Endodermal cell (in vitro differentiated cells): Measurements from ENCODE around the gene GALNT9. TPM values are rescaled to one million over a fixed set of nuclear protein-coding genes. Genes with fewer than 3 reads are reported as not detected.

Experiments
- DNase-seq: peaks from one replicate; pipeline ENCODE4 v3.0.0-alpha.2; 2017
- H3K27ac ChIP-seq: 2 replicates; pipeline ENCODE4 v1.5.1; 2013; ENCODE audit warnings: mild to moderate bottlenecking, low read depth, low read length, moderate library complexity
- H3K27me3 ChIP-seq: 2 replicates; pipeline ENCODE4 v1.6.1; 2013; ENCODE audit warnings: mild to moderate bottlenecking, low read length, moderate library complexity; ENCODE audit not compliant: insufficient read depth, control insufficient read depth, poor library complexity, severe bottlenecking
- H3K36me3 ChIP-seq: 2 replicates; pipeline ENCODE4 v1.7.0; 2013; ENCODE audit warnings: mild to moderate bottlenecking, low read length, moderate library complexity; ENCODE audit not compliant: control insufficient read depth, insufficient read depth
- H3K4me1 ChIP-seq: one replicate; pipeline ENCODE4 v1.7.0; 2013; ENCODE audit warnings: low read length; ENCODE audit not compliant: control insufficient read depth, insufficient read depth
- H3K4me3 ChIP-seq: 2 replicates; pipeline ENCODE4 v1.5.1; 2013; ENCODE audit warnings: mild to moderate bottlenecking, low read length, moderate library complexity
- H3K9ac ChIP-seq: 2 replicates; pipeline ENCODE4 v1.6.1; 2013; ENCODE audit warnings: mild to moderate bottlenecking, low read length, moderate library complexity; ENCODE audit not compliant: poor library complexity, severe bottlenecking; ENCODE audit errors: extremely low read depth
- H3K9me3 ChIP-seq: 2 replicates; pipeline ENCODE4 v1.6.1; 2013; ENCODE audit warnings: mild to moderate bottlenecking, low read length, moderate library complexity; ENCODE audit not compliant: control insufficient read depth
- H3K27ac Mint-ChIP-seq: 2 replicates; pipeline ENCODE4 v1.8.0; 2020; ENCODE audit warnings: mixed read lengths
- H3K27me3 Mint-ChIP-seq: 2 replicates; pipeline ENCODE4 v1.8.0; 2021; ENCODE audit warnings: mild to moderate bottlenecking, mixed read lengths; ENCODE audit not compliant: insufficient read depth
- H3K36me3 Mint-ChIP-seq: 2 replicates; pipeline ENCODE4 v1.8.0; 2020; ENCODE audit warnings: low read depth, mixed read lengths
- H3K4me1 Mint-ChIP-seq: 2 replicates; pipeline ENCODE4 v1.8.0; 2020; ENCODE audit warnings: mixed read lengths
- H3K4me3 Mint-ChIP-seq: 2 replicates; pipeline ENCODE4 v1.8.0; 2020; ENCODE audit warnings: mild to moderate bottlenecking, moderate library complexity, mixed read lengths
- H3K9me3 Mint-ChIP-seq: 2 replicates; pipeline ENCODE4 v1.8.0; 2020; ENCODE audit warnings: mild to moderate bottlenecking, mixed read lengths
- WGBS, 2 experiments: methylation state at CpG; one replicate each; pipeline versions ENCODE4 v1.1.5 to v1.1.7; 2013; ENCODE audit warnings: missing lambda C conversion rate in 2 of 2, mixed read lengths in 1 of 2; ENCODE audit not compliant: insufficient coverage in 1 of 2, insufficient read length in 1 of 2; 5-methylcytosine and 5-hydroxymethylcytosine counted together
- total RNA-seq, 2 donors: library from RNA; stranded (reverse); fragmentation: NEBNext Ultra II Directional in 1 of 2; extraction: Animal tissue kit (Norgen Biotek cat#: 25700) in 1 of 2; gene quantifications; 2 replicates in 1 of 2; 3 replicates in 1 of 2; pipeline ENCODE4 v1.2.1, GENCODE V29; 2021
- TF ChIP-seq, protein P1 (sequence below): fragments of 200-600 bp; sonication (generic); conservative IDR thresholded peaks from 2 replicates; pipeline ENCODE4 v1.5.0; 2021; ENCODE audit warnings: antibody characterized with exemption, mild to moderate bottlenecking

GALNT9 gene
- total RNA-seq, 2 donors from 2014 or later = 0.13 TPM; not detected in 1

DNA sequence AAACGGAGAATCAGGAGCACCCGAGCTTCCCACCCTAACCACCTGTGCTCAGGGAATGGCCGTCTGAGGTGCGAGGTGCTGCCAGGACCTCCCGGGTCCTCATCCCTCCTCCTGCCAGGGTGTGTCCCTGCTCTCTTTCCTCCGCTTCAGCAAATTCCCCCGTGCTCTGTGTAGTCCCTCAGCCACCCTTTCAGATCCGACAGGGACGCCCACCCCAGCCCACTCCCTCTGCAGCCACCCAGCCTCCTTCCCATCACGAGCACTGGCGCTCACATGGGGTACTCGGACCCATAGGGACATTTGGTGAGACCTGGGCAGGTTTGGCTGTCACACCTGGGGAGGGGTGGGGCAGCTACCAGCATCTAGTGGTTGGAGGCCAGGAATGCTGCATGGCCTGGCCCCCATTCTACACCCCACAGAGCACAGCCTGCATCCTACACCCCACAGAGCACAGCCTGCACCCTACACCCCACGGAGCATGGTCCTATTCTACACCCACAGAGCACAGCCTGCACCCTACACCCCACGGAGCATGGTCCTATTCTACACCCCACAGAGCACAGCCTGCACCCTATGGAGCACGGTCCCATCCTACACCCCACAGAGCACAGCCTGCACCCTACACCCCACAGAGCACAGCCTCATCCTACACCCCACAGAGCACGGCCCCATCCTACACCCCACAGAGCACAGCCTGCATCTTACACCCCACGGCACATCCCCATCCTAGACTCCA is 12.7 kb downstream of the GALNT9 start:
- no peak overlapping the region for H3K27ac ChIP-seq
- no peak overlapping the region for H3K4me3 ChIP-seq
- no peaks in the 10 kb centered on the region for H3K4me1 Mint-ChIP-seq
- H3K27me3 Mint-ChIP-seq = peaks cover 28% of the 10 kb centered on the region
- H3K9ac ChIP-seq = no peak overlapping the region
- H3K9me3 Mint-ChIP-seq = peaks cover 4% of the 10 kb centered on the region
- H3K27ac Mint-ChIP-seq = no peak overlapping the region
- 79 to 80% methylated on average over 2 to 17 of the region's 17 CpGs for WGBS, 2 experiments
- DNase-seq = no peak
- no peaks in the 10 kb centered on the region for H3K36me3 Mint-ChIP-seq
- H3K36me3 ChIP-seq = no peaks in the 10 kb centered on the region
- no peaks in the 10 kb centered on the region for H3K27me3 ChIP-seq
- no peak overlapping the region for H3K4me3 Mint-ChIP-seq
- TF ChIP-seq, protein P1, sequence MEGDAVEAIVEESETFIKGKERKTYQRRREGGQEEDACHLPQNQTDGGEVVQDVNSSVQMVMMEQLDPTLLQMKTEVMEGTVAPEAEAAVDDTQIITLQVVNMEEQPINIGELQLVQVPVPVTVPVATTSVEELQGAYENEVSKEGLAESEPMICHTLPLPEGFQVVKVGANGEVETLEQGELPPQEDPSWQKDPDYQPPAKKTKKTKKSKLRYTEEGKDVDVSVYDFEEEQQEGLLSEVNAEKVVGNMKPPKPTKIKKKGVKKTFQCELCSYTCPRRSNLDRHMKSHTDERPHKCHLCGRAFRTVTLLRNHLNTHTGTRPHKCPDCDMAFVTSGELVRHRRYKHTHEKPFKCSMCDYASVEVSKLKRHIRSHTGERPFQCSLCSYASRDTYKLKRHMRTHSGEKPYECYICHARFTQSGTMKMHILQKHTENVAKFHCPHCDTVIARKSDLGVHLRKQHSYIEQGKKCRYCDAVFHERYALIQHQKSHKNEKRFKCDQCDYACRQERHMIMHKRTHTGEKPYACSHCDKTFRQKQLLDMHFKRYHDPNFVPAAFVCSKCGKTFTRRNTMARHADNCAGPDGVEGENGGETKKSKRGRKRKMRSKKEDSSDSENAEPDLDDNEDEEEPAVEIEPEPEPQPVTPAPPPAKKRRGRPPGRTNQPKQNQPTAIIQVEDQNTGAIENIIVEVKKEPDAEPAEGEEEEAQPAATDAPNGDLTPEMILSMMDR = no peak
- H3K4me1 ChIP-seq = no peaks in the 10 kb centered on the region
- H3K9me3 ChIP-seq = peaks cover 20% of the 10 kb centered on the region

DNA sequence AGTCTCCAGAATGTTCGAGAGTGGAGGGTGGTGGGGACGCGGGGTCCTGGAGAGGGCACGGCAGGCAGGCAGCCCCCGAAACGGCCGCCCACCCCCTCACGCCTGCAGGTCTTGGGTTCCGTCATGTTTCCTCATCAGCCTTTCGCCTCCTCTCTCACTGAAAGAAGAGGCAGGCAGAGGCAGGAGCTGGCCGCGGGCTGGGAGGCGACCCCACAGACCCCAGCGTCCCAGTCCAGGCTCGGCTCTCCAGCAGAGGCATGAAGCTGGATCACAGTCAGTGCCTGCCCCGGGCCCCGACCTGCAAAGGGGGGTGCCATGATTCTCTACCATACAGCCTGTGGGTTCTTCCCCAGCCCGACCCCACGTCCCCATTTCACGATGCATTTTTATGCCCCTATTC is 13.4 kb downstream of the GALNT9 start:
- Mint-ChIP-seq H3K27ac (no peak overlapping the region), H3K4me1 (no peaks in the 10 kb centered on the region), H3K9me3 (peaks cover 8% of the 10 kb centered on the region), H3K4me3 (no peak overlapping the region), H3K36me3 (no peaks in the 10 kb centered on the region), H3K27me3 (peaks cover 34% of the 10 kb centered on the region)
- H3K4me3 ChIP-seq = no peak overlapping the region
- H3K27ac ChIP-seq = no peak overlapping the region
- WGBS, 2 experiments = 80 to 81% methylated on average over 9 to 20 of the region's 20 CpGs
- H3K9ac ChIP-seq = no peak overlapping the region
- no peak for DNase-seq
- H3K36me3 ChIP-seq = no peaks in the 10 kb centered on the region
- no peaks in the 10 kb centered on the region for H3K27me3 ChIP-seq
- peaks cover 20% of the 10 kb centered on the region for H3K9me3 ChIP-seq
- no peaks in the 10 kb centered on the region for H3K4me1 ChIP-seq
- TF ChIP-seq, protein P1 = no peak

DNA sequence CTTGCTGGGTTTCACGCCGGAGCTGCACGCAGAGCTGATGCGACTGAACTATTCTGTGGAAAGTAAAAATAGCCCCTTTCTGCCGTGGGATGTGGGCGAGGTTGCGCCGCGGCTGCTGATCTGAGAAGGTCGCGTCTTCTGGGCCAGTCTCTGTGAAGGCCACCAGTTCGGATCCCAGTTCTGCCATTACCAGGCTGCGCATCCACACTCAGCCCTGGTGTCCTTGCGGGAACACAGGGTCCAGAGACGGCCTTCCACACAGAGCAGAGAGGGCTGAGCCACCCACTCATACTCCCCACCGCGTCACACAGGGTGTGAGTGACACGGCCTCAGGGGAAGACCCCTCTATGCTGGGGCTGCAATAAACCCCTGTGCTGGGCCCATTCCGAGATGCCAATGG is 13.9 kb downstream of the GALNT9 start:
- 91 to 95% methylated on average over 13 to 19 of the region's 19 CpGs for WGBS, 2 experiments
- no peaks in the 10 kb centered on the region for H3K4me1 Mint-ChIP-seq
- H3K27me3 Mint-ChIP-seq = peaks cover 39% of the 10 kb centered on the region

More for the DNA sequence above, 13.9 kb downstream of the GALNT9 start:
- Mint-ChIP-seq H3K9me3 (peaks cover 8% of the 10 kb centered on the region), H3K4me3 (no peak overlapping the region), H3K27ac (no peak overlapping the region), H3K36me3 (no peaks in the 10 kb centered on the region)
- H3K36me3 ChIP-seq = no peaks in the 10 kb centered on the region
- no peak overlapping the region for H3K27ac ChIP-seq
- no peak overlapping the region for H3K9ac ChIP-seq
- TF ChIP-seq, protein P1 = no peak
- H3K4me1 ChIP-seq = no peaks in the 10 kb centered on the region
- DNase-seq = no peak
- H3K4me3 ChIP-seq = no peak overlapping the region
- H3K27me3 ChIP-seq = no peaks in the 10 kb centered on the region
- peaks cover 20% of the 10 kb centered on the region for H3K9me3 ChIP-seq
